ENCODE results near the gene NHP2.

The NHP2 gene

GRCh38 chr5:178189433-178189832, 35.7 kb upstream of the NHP2 start:
- no peak for DNase-seq (ENCODE audit: low read depth)
- no peak for TF ChIP-seq CTCF (IDR thresholded peaks at IDR 0.05; ENCODE audit: control insufficient read depth, extremely low read depth, insufficient read depth)
- no peak overlapping the region for H3K4me3 ChIP-seq (ENCODE audit: low read depth, low read length)

- DNase-seq (ENCODE audit: low read depth): no peak
- TF ChIP-seq CTCF (IDR thresholded peaks at IDR 0.05; ENCODE audit: control insufficient read depth, extremely low read depth, insufficient read depth): no peak
- H3K4me3 ChIP-seq (ENCODE audit: low read depth, low read length): no peak within 1 kb of the TSS
These were observed 33.3 kb upstream of the NHP2 start, which contains the start of gene GMCL2 for GRCh38 chr5:178187014-178187413. Gene GMCL2 (minus strand): TSS chr5:178187371. CDS start chr5:178187299, 72 bp downstream.

- no peak for TF ChIP-seq CTCF (IDR thresholded peaks at IDR 0.05; ENCODE audit: control insufficient read depth, extremely low read depth, insufficient read depth)
- DNase-seq (ENCODE audit: low read depth): no peak
These were observed 32.7 kb upstream of the NHP2 start for GRCh38 chr5:178186427-178186826.

GRCh38 chr5:178182158-178182876, 28.6 kb upstream of the NHP2 start:
- no peak for DNase-seq (ENCODE audit: low read depth)
- no peak overlapping the region for H3K4me3 ChIP-seq (ENCODE audit: low read depth, low read length)
- TF ChIP-seq CTCF (IDR thresholded peaks at IDR 0.05; ENCODE audit: control insufficient read depth, extremely low read depth, insufficient read depth): no peak

More at GRCh38 chr5:178186427-178186826, 32.7 kb upstream of the NHP2 start:
- H3K4me3 ChIP-seq (ENCODE audit: low read depth, low read length): no peak overlapping the region

- TF ChIP-seq CTCF (IDR thresholded peaks at IDR 0.05; ENCODE audit: control insufficient read depth, extremely low read depth, insufficient read depth): no peak
- no peak overlapping the region for H3K4me3 ChIP-seq (ENCODE audit: low read depth, low read length)
- no peak for DNase-seq (ENCODE audit: low read depth)
These were observed 26.6 kb upstream of the NHP2 start for GRCh38 chr5:178180141-178180863.

GRCh38 chr5:178177569-178177968, 23.9 kb upstream of the NHP2 start:
- no peak for TF ChIP-seq CTCF (IDR thresholded peaks at IDR 0.05; ENCODE audit: control insufficient read depth, extremely low read depth, insufficient read depth)
- no peak for DNase-seq (ENCODE audit: low read depth)
- no peak overlapping the region for H3K4me3 ChIP-seq (ENCODE audit: low read depth, low read length)

Measured in LNCaP clone FGC (cell line).